Stimulated activated CD4-positive, alpha-beta T cell treated with anti-CD3 and anti-CD28 coated beads, Interleukin-12 subunit alpha, Interleukin-12 subunit beta, amount 100 ng/mL, for 48 hours (primary cell): ENCODE measurements around the gene METTL23.

ENCODE experiments used
- DNase-seq, 3 donors: peaks; one replicate each; pipeline ENCODE4 v3.0.0-alpha.2; 2020; ENCODE audit warnings: low read depth in 2 of 3, low spot score in 1 of 3

The METTL23 gene, protein sequence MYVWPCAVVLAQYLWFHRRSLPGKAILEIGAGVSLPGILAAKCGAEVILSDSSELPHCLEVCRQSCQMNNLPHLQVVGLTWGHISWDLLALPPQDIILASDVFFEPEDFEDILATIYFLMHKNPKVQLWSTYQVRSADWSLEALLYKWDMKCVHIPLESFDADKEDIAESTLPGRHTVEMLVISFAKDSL

DNA sequence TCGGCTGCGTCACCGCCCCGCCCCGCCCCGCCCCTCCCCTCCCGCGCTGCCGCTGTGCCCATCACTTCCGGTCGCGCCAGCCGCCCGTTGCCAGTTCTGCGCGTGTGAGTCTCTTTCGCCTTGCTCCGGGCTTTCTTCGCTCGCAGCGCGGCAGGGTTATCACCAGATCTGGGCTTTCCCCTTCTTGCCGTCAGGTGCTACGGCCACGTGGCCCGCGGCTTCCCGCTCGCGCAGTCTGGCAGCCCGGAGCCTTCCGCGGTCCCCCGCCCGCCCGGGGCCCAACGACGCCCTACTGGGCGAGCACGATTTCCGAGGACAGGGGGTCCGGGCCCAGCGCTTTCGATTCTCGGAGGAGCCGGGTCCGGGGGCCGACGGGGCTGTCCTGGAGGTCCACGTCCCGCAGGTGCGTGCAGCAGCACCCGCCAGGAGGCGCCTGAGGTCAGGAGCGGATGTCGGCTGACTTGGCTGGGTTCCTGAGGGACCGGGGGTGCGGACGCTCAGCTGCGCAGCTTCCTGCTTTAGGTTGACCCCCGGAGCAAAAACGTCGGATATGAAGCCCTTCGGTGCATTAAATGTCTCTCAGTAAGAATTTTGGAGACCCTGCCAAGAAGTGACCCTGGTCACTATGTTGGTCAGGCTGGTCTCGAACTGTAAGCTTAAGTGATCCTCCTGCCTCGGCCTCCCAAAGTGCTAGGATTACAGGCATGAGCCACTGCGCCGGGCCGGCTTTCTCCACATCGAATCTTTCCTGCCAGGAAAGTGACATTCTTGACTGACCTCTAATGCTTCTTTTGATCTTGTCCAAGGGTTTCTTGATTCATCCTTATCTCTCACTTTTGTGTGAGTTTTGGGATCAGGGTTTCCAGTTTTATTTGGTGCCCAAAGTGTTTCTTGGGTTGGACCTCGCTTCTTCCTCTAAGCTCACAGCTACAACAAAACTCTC is at the start of gene METTL23:
METTL23 (plus strand) TSS at position 64 of the 943 bp plus-strand sequence. CDS start 2,872 bp downstream, outside the sequence.
- DNase-seq, result peak; percentile 59 to 73 (median 67)

DNA sequence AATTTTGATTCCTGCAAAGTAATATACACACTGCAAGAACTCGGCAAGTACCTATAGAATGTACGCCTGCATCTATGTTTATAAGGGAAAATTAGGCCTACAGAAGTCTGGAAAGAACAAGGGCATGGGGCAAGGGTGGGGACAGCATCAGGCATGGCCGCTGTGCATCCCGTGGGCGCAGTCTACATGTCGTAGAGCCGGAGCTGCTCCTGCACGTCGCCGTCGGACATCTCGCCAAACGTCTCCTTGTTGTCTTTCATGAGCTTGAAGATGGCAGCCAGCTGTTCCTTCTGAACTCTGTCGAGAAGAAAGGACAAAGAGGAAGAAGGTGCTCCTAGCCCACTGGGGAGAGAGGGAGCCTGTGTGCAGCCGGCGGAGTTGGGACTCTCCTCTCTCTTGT is 49.2 kb upstream of the METTL23 start:
- no peak for DNase-seq

DNA sequence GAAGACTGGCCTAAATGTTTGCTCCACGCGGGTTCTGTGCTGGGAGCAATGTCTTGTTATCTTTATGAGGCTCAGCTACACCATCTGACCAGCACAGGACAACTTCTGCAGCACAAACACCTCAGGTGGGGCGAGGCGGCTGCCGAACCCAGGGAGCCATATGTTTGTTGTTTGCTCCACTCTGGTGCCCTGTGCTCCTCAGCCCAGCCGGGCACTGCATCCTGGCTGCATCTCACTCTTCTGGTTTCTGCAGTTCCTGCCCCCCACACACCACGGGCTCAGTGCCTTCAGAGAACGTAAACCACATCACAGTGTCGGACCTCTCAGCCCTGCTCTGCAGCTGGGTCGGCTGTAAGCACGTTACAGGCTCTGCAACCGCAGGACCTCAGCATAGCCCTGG is 48.3 kb upstream of the METTL23 start:
- no peak for DNase-seq

- no peak for DNase-seq
These were observed 47.4 kb upstream of the METTL23 start for GRCh38 chr17:76679239-76679638.

DNA sequence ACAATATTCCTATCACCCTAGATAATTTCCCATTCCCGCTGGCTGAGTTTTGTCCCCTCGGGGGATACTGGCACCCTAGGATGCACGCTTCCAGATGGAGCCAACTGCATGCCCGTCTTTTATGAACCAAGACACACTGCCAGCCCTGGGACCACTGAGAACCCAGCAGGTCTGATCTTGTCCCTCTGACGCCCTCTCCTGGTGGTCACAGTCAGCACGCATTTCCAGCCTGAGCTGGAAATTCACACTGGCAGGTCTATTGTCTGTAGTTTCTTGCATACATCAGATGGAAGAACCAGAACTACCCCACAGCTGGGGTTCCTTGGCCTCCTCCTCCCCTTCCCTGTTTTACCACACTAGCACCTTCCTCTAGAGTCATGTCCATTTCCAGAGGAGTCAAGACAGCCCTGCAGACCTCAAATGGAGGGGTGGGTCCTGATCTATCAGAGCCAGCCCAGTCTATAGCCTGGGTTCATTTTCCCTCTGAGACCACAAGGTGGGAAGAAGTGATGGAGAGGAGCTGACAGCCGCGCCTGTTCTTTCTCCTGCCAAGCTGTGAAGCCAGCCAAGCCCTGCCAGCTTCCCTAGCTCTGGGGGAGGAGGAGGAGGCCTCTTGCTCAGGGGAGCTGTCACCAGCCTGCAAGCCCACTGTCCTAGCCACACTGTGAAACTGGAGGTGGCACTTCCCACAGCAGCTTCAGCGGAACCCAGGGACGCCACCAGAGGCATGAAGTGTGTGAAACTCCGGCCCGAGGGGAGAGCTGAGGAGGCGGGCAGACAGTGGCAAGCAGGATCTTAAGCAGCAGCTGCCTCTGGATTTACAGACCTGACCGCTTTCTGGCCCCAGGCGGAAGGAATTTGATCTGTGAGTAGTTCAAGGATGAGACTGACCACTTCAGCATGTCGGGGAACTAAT is 45.2 kb upstream of the METTL23 start:
- DNase-seq, result peak; percentile 42 to 67 (median 43)

- no peak for DNase-seq
These were observed 44.3 kb upstream of the METTL23 start for GRCh38 chr17:76682296-76682695.

DNA sequence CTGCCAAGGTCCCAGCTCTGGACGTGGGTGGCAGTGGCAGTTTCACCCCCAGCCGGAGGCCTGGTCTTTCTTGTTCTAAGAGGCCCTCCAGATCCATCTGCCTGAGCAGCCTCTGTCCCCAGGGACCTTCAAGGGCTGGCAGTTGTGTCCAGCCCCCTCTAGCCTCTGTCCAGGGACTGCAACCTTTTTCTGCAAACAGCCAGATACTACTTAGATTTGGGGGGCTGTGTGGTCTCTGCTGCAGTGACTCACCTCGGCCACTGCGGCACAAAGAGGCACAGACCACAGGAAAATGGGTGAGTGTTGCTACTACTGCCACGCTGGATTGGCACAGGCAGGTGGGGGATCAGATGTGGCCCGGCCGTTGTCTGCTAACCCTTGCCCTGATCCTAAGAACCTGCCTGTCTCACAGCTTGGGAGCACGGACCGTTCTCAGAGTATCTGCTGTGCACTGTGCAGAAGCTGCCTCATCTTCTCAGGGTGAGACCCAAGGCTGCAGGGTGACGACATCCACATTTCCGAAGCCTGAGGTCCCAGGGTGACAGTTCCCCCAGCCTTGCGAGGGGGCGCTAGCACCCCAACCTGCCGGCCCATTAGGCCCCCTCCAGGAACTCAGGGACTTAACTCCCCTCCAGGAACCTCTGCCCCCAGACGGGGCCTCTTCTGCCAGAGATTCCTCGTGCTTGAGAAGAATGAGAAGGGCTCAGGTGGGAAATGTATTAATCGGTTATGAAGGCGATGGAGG is 43.5 kb upstream of the METTL23 start:
- DNase-seq, result no peak

DNA sequence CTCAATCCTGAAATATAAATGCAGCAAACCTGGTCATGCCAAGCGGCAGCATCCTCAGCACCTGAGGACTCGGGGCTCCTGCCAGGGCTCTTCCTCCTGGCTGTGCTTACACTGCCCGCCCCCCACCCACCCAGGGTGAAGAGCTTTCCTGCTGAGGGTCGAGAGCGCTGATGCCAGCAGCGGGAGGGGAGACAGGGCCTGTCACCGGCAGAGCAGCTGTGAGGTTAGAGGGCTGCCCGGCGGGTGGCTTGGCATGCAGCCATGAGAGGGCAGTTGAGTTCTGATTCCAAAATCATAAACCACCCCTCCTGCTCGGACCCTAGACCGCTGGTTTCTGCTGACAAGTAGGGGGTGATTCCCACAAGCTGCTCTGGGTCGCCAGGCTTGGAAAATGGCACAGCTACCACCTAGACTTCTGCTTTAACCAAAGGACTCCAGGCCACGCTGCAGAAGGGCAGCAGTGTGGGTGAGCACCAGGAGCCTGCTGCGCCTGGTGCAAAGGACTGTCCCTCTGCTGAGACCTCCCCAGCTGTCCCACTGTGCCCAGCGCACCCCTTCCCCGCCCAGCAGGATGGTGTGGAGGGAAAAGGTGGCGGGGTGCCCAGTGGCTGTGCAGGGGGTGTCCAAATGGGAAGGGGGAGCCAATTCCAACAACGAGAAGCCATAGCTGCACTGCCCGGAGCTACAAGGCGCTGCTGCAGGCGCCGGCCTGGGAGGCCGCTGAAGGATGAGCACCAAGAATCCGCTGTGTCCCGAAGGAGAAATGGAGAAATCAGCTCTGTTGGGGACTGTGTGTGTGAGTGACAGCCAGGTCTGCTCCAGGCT is 42.5 kb upstream of the METTL23 start:
- DNase-seq, result no peak

DNA sequence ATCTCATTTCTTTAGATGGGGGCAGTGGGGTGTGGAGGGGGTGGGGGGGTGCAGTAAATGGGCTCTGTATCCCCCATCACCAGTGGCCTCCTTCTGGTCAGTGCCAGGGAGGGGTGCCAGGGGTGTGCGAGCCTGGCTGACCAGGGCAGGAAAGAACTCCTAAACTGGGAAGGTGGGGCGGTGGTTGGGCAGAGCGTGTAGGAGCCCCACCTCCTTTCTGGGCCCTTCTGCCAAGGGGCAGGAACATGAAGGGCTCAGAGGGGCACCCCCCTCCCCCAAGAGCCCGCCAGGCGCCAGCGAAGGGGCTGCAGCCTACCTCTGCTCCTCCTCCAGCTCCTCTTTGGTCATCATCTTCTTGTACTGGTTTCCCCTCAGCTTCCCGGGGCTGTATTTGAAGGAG is 41.9 kb upstream of the METTL23 start:
- DNase-seq, result no peak

GRCh38 chr17:76685366-76685765 is 41.3 kb upstream of the METTL23 start:
- DNase-seq, result no peak

- no peak for DNase-seq
These were observed 40.8 kb upstream of the METTL23 start for GRCh38 chr17:76685846-76686245.

DNA sequence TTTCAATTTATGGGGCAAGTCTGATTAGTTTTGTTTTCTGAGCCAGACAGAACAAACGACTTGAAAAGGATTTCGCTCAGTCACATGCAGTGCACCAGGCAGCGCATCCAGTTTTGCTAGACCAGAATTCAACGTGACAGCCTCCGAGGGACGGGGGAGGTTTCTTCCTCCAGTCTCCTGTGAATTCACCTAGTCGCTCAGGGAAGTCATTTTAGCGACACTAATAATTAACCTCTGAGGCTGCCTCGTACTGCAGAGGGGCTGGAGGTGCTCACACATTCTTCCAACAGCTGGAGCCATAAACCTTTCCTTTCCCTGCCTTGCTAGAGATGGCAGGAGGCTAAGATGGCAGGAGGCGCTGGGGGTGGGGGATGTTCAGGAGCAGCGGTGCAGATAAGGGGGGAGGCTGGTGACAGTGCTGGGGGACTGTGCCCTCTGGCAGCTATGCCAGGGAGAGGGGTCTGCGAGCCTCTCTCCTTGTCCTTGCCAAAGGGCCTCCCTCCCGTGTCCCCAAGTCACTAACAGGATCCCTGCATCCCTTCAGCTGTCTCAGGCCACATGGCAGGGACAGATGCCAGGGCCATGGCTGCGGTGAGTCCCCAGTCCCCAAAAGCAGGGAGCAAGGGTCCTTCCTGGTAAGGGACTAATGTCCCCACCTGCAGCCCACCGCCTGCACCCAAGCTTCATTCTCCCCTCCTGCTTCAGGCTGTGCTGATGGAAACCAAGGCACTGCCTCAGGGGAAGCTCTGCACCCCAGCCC is 39.9 kb upstream of the METTL23 start:
- no peak for DNase-seq

DNA sequence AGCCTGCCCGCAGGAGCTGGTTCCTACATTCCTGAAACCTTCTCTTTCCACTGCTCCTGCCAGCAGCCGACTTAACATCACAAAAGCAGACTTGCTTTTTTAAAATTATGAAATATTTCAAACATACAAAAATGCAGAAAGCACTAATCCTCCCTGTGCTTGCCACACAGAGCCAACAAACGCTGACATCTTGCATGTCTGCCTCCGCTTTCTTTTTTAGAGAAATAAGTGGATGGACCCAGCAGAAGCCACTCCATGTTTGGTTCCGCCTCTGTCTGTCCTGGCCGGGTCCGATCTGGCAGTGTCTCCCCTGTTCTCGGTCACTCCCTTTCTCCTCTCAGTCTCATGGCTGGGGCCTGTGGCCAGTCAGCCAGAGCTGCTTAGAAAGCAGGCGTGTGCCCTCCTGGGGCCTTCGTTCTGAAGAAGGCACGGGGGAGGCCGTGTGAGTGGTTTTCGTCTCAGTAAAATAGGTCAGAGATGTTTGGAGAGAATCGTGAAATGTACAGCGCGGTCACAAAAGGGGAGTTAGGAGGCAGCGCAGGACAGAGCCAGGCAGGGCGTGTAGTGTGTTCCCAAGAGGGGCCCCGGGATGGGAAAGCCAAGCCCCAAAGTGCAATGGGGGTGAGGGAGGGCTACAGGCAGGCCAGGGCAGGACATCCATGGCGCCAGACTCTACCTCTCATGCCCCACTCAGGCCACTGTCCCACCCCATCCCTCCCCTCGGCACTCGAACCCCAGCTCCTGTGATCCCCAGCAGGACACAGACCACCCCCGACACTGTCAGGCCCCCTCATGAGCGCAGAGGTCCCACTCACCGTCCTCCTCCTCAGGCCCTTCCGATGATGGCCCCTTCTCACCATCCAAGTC is 39.1 kb upstream of the METTL23 start:
- no peak for DNase-seq

DNA sequence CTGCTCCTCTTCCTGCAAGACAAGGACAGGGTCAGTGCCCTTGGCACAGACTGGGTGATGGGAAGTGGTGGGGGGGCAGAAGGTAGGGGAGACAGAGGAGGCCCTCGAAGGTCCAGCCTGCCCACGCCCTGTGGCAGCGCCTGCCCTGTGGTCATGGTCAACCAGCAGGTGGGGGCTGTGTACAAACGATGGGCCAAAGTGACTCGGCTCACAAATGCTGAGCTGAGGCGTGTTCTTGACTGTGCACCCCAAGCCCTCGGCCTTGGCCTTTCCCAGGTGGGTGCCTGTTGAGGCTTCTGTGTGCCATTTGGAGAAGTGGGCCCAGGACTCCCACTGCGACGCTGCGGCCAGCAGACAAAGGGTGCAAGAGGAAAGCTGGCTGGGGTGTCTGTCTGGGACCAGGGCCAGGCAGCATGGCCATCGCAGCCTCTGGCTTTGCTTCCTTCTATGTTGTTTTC is 38.4 kb upstream of the METTL23 start:
- DNase-seq, result no peak

- DNase-seq, result no peak
These were observed 36.8 kb upstream of the METTL23 start for GRCh38 chr17:76689859-76690258.

DNA sequence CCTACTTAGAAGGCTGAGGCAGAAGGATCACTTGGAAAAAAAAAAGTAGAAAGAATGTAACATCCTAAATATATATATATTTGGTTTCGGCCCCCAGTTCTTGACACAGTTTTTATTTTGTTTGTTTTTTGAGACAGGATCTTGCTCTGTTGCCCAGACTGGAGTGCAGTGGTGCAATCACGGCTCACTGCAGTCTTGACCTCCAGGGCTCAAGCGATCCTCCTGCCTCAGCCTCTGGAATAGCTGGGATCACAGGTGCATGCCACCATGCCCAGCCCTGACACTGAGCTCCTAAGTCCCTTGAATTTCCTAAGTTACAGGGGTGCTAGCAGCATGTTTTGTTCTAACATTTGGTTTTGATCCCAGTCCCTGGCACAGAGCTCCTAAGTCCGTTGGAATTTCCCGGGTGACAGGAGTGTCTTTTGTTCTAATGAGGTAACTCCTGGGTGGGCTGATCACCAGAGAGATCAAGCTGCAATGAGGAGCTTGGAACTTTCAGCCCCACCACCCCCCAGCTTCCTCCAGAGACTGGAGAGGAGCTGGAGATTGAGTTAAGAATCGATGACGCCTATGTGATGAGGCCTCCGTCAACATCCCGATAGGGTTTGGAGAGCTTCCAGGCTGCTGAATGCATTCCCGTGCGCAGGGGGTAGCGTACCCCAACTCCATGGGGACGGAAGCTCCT is 35.9 kb upstream of the METTL23 start:
- DNase-seq, result no peak

GRCh38 chr17:76691379-76692191 is 35.1 kb upstream of the METTL23 start:
- no peak for DNase-seq
